Lower lobe of right lung (tissue), 2 donors: Measurements from ENCODE around the gene CYB5R3. TPM values are rescaled to one million over a fixed set of nuclear protein-coding genes. Genes with fewer than 3 reads are reported as not detected.
"Not testable (repeated sequence)": the region's sequence is repeated elsewhere in the genome, so short reads cannot be mapped to it uniquely, and the experiment has no call there.

Experiments
- ATAC-seq, 2 donors: fragments of 200-7000 bp; cut with Tn5 transposase; one replicate each; pipeline ENCODE4 v1.9.1; 2020 to 2022; ENCODE audit warnings: mild to moderate bottlenecking in 2 of 2, moderate library complexity in 2 of 2
- DNase-seq: peaks from one replicate; pipeline ENCODE4 v3.0.0-alpha.2; 2020
- H3K27ac ChIP-seq: fragments of 200-600 bp; one replicate; pipeline ENCODE4 v1.8.0; 2022
- H3K27me3 ChIP-seq: fragments of 200-600 bp; one replicate; pipeline ENCODE4 v1.8.0; 2022; ENCODE audit warnings: low read depth
- H3K36me3 ChIP-seq: fragments of 200-600 bp; one replicate; pipeline ENCODE4 v1.8.0; 2022; ENCODE audit warnings: mild to moderate bottlenecking
- H3K4me1 ChIP-seq: fragments of 200-600 bp; one replicate; pipeline ENCODE4 v1.8.0; 2022
- H3K4me3 ChIP-seq: fragments of 200-600 bp; one replicate; pipeline ENCODE4 v1.8.0; 2022; ENCODE audit warnings: mild to moderate bottlenecking
- H3K9me3 ChIP-seq: fragments of 200-600 bp; one replicate; pipeline ENCODE4 v1.8.0; 2022
- CTCF ChIP-seq: fragments of 200-600 bp; IDR thresholded peaks from one replicate; pipeline ENCODE4 v1.8.0; 2022; ENCODE audit warnings: antibody characterized with exemption, mild to moderate bottlenecking
- intact Hi-C: fragments of 100-400 bp; cut with DNase I; formaldehyde crosslinking; loops from one replicate; pipeline ENCODE4 v1.11.0; 2022
- total RNA-seq: library from RNA; stranded (reverse); fragmentation: NEBNext Ultra II Directional; extraction: Animal tissue kit (Norgen Biotek cat#: 25700); gene quantifications from one replicate; pipeline ENCODE4 v1.2.1, GENCODE V29; 2021
- donor health status: DM: no; HTN: yes; CAD: no; lungs with severe emphysema.

CYB5R3 gene
- total RNA-seq, 1 donor from 2014 or later: 219 TPM

GRCh38 chr22:42622061-42622710 lies 27.0 kb downstream of the CYB5R3 start:
- intact Hi-C loops: no loop called here
- H3K27ac ChIP-seq: no peak overlapping the region
- no peaks in the 10 kb centered on the region for H3K27me3 ChIP-seq
- H3K4me1 ChIP-seq: peaks cover 10% of the 10 kb centered on the region
- H3K4me3 ChIP-seq: no peak overlapping the region
- ATAC-seq: no peak
- no peaks in the 10 kb centered on the region for H3K9me3 ChIP-seq
- no peak for TF ChIP-seq CTCF
- no peak for DNase-seq
- peaks cover 74% of the 10 kb centered on the region for H3K36me3 ChIP-seq

GRCh38 chr22:42621505-42622002 lies 27.6 kb downstream of the CYB5R3 start:
- ATAC-seq (peak; percentile 79 to 80), DNase-seq (peak; percentile 74)
- H3K27ac ChIP-seq: peak overlapping the region; percentile 36
- peaks cover 68% of the 10 kb centered on the region for H3K36me3 ChIP-seq
- no peaks in the 10 kb centered on the region for H3K9me3 ChIP-seq
- no peak overlapping the region for H3K4me3 ChIP-seq
- no peaks in the 10 kb centered on the region for H3K27me3 ChIP-seq
- peak; percentile 91 for TF ChIP-seq CTCF
- intact Hi-C loops: no loop called here
- H3K4me1 ChIP-seq: peaks cover 16% of the 10 kb centered on the region

- H3K4me1 ChIP-seq: peaks cover 29% of the 10 kb centered on the region
- no peak overlapping the region for H3K4me3 ChIP-seq
- H3K27me3 ChIP-seq: no peaks in the 10 kb centered on the region
- H3K9me3 ChIP-seq: no peaks in the 10 kb centered on the region
- ATAC-seq (no peak), DNase-seq (no peak)
- TF ChIP-seq CTCF: no peak
- intact Hi-C loops: no loop called here
- H3K36me3 ChIP-seq: peaks cover 53% of the 10 kb centered on the region
- no peak overlapping the region for H3K27ac ChIP-seq
Measured at GRCh38 chr22:42620084-42620483, 29.1 kb downstream of the CYB5R3 start.

GRCh38 chr22:42619261-42620063 lies 29.7 kb downstream of the CYB5R3 start:
- no peaks in the 10 kb centered on the region for H3K9me3 ChIP-seq
- no peak for TF ChIP-seq CTCF
- no peak overlapping the region for H3K27ac ChIP-seq
- intact Hi-C loops: no loop called here
- DNase-seq (no peak), ATAC-seq (no peak)
- no peak overlapping the region for H3K4me3 ChIP-seq
- H3K36me3 ChIP-seq: peaks cover 48% of the 10 kb centered on the region
- peaks cover 29% of the 10 kb centered on the region for H3K4me1 ChIP-seq
- H3K27me3 ChIP-seq: no peaks in the 10 kb centered on the region

GRCh38 chr22:42617155-42617983 lies 31.8 kb downstream of the CYB5R3 start:
- intact Hi-C loops: no loop called here
- Histone ChIP-seq H3K9me3 (no peaks in the 10 kb centered on the region), H3K27ac (peak overlapping the region; percentile 41), H3K4me3 (no peak overlapping the region), H3K4me1 (peaks cover 45% of the 10 kb centered on the region), H3K27me3 (no peaks in the 10 kb centered on the region), H3K36me3 (peaks cover 30% of the 10 kb centered on the region)
- no peak for DNase-seq
- no peak for ATAC-seq
- no peak for TF ChIP-seq CTCF

GRCh38 chr22:42615860-42616175 lies 33.4 kb downstream of the CYB5R3 start:
- H3K4me3 ChIP-seq: peak overlapping the region; percentile 95
- H3K9me3 ChIP-seq, DNase-seq, H3K27me3 ChIP-seq, intact Hi-C loops: not testable (repeated sequence)
- H3K4me1 ChIP-seq: peaks cover 53% of the 10 kb centered on the region
- ATAC-seq: peak; percentile 1 to 16
- peak overlapping the region; percentile 97 for H3K27ac ChIP-seq
- peaks cover 32% of the 10 kb centered on the region for H3K36me3 ChIP-seq
